ENCODE measurements around the gene TCN2.

GRCh38 chr22:30667494-30668385 lies 60.8 kb downstream of the TCN2 start, which contains the start of gene DUSP18:
- TF ChIP-seq CTCF (IDR thresholded peaks at IDR 0.05) (peak in 3 of 6 experiments; percentile 16 to 28 (median 25)), POLR2A (IDR thresholded peaks at IDR 0.05) (peak in 1 of 2 donors; percentile 78)

All from thyroid gland (tissue), 4 donors.